Kidney epithelial cell (primary cell): ENCODE results near the gene DPPA2. TPM values are rescaled to one million over a fixed set of nuclear protein-coding genes. Genes with fewer than 3 reads are reported as not detected.

Experiments
- DNase-seq: peaks from one replicate; pipeline ENCODE4 v3.0.0-alpha.2; 2010; ENCODE audit warnings: low read depth
- H3K27me3 ChIP-seq: 2 replicates; pipeline ENCODE4 v1.6.0; 2011; ENCODE audit warnings: low read length; ENCODE audit not compliant: control insufficient read depth, insufficient read depth
- H3K36me3 ChIP-seq: 2 replicates; pipeline ENCODE4 v1.5.1; 2011; ENCODE audit warnings: low read length; ENCODE audit not compliant: control insufficient read depth, insufficient read depth
- H3K4me3 ChIP-seq: 2 replicates; pipeline ENCODE4 v1.5.1; 2011; ENCODE audit warnings: low read depth, mild to moderate bottlenecking, control low read depth, low read length
- CTCF ChIP-seq: IDR thresholded peaks from 2 replicates; pipeline ENCODE4 v1.5.1; 2011; ENCODE audit warnings: mild to moderate bottlenecking, moderate library complexity, low read length, control low read depth, inconsistent platforms; ENCODE audit not compliant: insufficient read depth, poor library complexity, severe bottlenecking
- total RNA-seq: library from RNA; depleted of rRNA; stranded (reverse); fragments of >200 nt; gene quantifications from 2 replicates; pipeline ENCODE4 v1.2.3, GENCODE V29; 2015

Gene DPPA2
- total RNA-seq, 1 donor from 2014 or later, result not detected

GRCh38 chr3:109270779-109271178, 45.5 kb downstream of the DPPA2 start:
- no peaks in the 10 kb centered on the region for H3K36me3 ChIP-seq
- H3K4me3 ChIP-seq, result no peak overlapping the region
- no peak for DNase-seq
- no peak for TF ChIP-seq CTCF
- no peaks in the 10 kb centered on the region for H3K27me3 ChIP-seq

GRCh38 chr3:109269577-109270275, 46.6 kb downstream of the DPPA2 start:
- TF ChIP-seq CTCF, result no peak
- Histone ChIP-seq H3K4me3 (no peak overlapping the region), H3K36me3 (no peaks in the 10 kb centered on the region), H3K27me3 (no peaks in the 10 kb centered on the region)
- DNase-seq, result no peak

GRCh38 chr3:109268181-109268580, 48.1 kb downstream of the DPPA2 start:
- DNase-seq, result no peak
- Histone ChIP-seq H3K27me3 (no peaks in the 10 kb centered on the region), H3K36me3 (no peaks in the 10 kb centered on the region), H3K4me3 (no peak overlapping the region)
- no peak for TF ChIP-seq CTCF

- DNase-seq, result no peak
Measured at GRCh38 chr3:109265295-109265694, 51.0 kb downstream of the DPPA2 start.

GRCh38 chr3:109257269-109257668, 59.0 kb downstream of the DPPA2 start:
- Histone ChIP-seq H3K4me3 (no peak overlapping the region), H3K27me3 (no peaks in the 10 kb centered on the region), H3K36me3 (no peaks in the 10 kb centered on the region)
- peak; percentile 43 for DNase-seq
- TF ChIP-seq CTCF, result no peak

More at GRCh38 chr3:109265295-109265694, 51.0 kb downstream of the DPPA2 start:
- no peaks in the 10 kb centered on the region for H3K36me3 ChIP-seq
- TF ChIP-seq CTCF, result no peak
- no peak overlapping the region for H3K4me3 ChIP-seq
- H3K27me3 ChIP-seq, result no peaks in the 10 kb centered on the region

GRCh38 chr3:109254770-109255169, 61.5 kb downstream of the DPPA2 start:
- H3K4me3 ChIP-seq, result no peak overlapping the region
- DNase-seq, result no peak
- no peaks in the 10 kb centered on the region for H3K36me3 ChIP-seq
- TF ChIP-seq CTCF, result no peak
- H3K27me3 ChIP-seq, result no peaks in the 10 kb centered on the region
